Spleen (tissue), 7 donors: ENCODE results near the gene HOXB9.

ENCODE experiments used
- POLR2A ChIP-seq, 3 donors: fragments of 450-650 bp; IDR thresholded peaks; one replicate each; pipeline ENCODE4 v1.5.1; 2017; ENCODE audit warnings: antibody characterized with exemption in 3 of 3, mild to moderate bottlenecking in 1 of 3
- POLR2AphosphoS5 ChIP-seq, 3 donors: sonication (generic); formaldehyde crosslinking; IDR thresholded peaks; one replicate each; pipeline ENCODE4 v1.5.1; 2017; ENCODE audit warnings: antibody characterized with exemption in 3 of 3
- TF ChIP-seq, protein P1 (sequence below), 11 experiments: fragments of 200-600 bp in 7 of 11; fragments of 450-650 bp in 4 of 11; sonication (generic) in 4 of 11; IDR thresholded peaks in 8 of 11; conservative IDR thresholded peaks in 3 of 11; 1 replicate in 7 of 11; 2 replicates in 4 of 11; pipeline versions ENCODE4 v1.4.0 to v1.8.0; 2016 to 2021; ENCODE audit warnings: antibody characterized with exemption in 11 of 11, inconsistent platforms in 4 of 11, mild to moderate bottlenecking in 1 of 11
- donor health status: DM: no; HTN: no; CAD: no; lungs with moderate emphysema.
- donor health status: DM: no; HTN: no; CAD: no.
- donor health status: DM: no; HTN: no; CAD: no.

- TF ChIP-seq, protein P1, sequence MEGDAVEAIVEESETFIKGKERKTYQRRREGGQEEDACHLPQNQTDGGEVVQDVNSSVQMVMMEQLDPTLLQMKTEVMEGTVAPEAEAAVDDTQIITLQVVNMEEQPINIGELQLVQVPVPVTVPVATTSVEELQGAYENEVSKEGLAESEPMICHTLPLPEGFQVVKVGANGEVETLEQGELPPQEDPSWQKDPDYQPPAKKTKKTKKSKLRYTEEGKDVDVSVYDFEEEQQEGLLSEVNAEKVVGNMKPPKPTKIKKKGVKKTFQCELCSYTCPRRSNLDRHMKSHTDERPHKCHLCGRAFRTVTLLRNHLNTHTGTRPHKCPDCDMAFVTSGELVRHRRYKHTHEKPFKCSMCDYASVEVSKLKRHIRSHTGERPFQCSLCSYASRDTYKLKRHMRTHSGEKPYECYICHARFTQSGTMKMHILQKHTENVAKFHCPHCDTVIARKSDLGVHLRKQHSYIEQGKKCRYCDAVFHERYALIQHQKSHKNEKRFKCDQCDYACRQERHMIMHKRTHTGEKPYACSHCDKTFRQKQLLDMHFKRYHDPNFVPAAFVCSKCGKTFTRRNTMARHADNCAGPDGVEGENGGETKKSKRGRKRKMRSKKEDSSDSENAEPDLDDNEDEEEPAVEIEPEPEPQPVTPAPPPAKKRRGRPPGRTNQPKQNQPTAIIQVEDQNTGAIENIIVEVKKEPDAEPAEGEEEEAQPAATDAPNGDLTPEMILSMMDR (IDR thresholded peaks at IDR 0.05 in 8 of 11, conservative IDR thresholded peaks at IDR 0.05 in 3 of 11): no peak
- no peak for TF ChIP-seq POLR2A (IDR thresholded peaks at IDR 0.05)
- no peak for TF ChIP-seq POLR2AphosphoS5 (IDR thresholded peaks at IDR 0.05)
Observed at GRCh38 chr17:48604770-48605329, 21.3 kb downstream of the HOXB9 start, which contains the start of gene HOXB6.
